Left lung (tissue), 10 donors: ENCODE results near the gene GNAL. TPM values are rescaled to one million over a fixed set of nuclear protein-coding genes. Genes with fewer than 3 reads are reported as not detected.

ENCODE experiments used
- ATAC-seq: fragments of 200-7000 bp; cut with Tn5 transposase; one replicate; pipeline ENCODE4 v1.9.1; 2020; ENCODE audit warnings: moderate library complexity
- DNase-seq, 4 donors: peaks; one replicate each; pipeline ENCODE4 v3.0.0-alpha.2; 2013 to 2020
- H3K27ac ChIP-seq, 2 donors: fragments of 200-600 bp; sonication (generic) in 1 of 2; one replicate each; pipeline versions ENCODE4 v1.5.0 to v1.8.0; 2020 to 2021
- H3K27me3 ChIP-seq, 2 donors: fragments of 200-600 bp; sonication (generic) in 1 of 2; one replicate each; pipeline versions ENCODE4 v1.5.0 to v1.8.0; 2020 to 2021
- H3K36me3 ChIP-seq, 2 donors: fragments of 200-600 bp; sonication (generic) in 1 of 2; one replicate each; pipeline versions ENCODE4 v1.5.0 to v1.8.0; 2020 to 2021
- H3K4me1 ChIP-seq, 2 donors: fragments of 200-600 bp; one replicate each; pipeline ENCODE4 v1.8.0; 2021
- H3K4me3 ChIP-seq, 2 donors: fragments of 200-600 bp; sonication (generic) in 1 of 2; one replicate each; pipeline versions ENCODE4 v1.5.0 to v1.8.0; 2020 to 2021; ENCODE audit warnings: mild to moderate bottlenecking in 1 of 2
- H3K9me3 ChIP-seq, 2 donors: fragments of 200-600 bp; sonication (generic) in 1 of 2; one replicate each; pipeline versions ENCODE4 v1.5.0 to v1.8.0; 2020 to 2021
- CTCF ChIP-seq, 2 donors: fragments of 200-600 bp; sonication (generic) in 1 of 2; IDR thresholded peaks; one replicate each; pipeline versions ENCODE4 v1.5.0 to v1.8.0; 2021; ENCODE audit warnings: antibody characterized with exemption in 2 of 2
- intact Hi-C, 2 donors: fragments of 100-400 bp; cut with DNase I; formaldehyde crosslinking; loops; one replicate each; pipeline versions ENCODE4 v1.11.2 to v1.14.2; 2022
- microRNA-seq, 2 donors: library from miRNA; unstranded; fragments of <30 nt; microRNA quantifications; one replicate each; pipeline ENCODE4, GENCODE V29; 2019
- polyA plus RNA-seq, 6 donors: library from polyadenylated mRNA; unstranded; fragments of 120-200 nt; gene quantifications; one replicate each; pipeline ENCODE4 v1.2.1, GENCODE V29; 2013; ENCODE audit not compliant: insufficient read length in 6 of 6
- total RNA-seq, 2 donors: library from RNA; stranded (reverse); fragmentation: NEBNext Ultra II Directional; extraction: Animal tissue kit (Norgen Biotek cat#: 25700); gene quantifications; one replicate each; pipeline ENCODE4 v1.2.1, GENCODE V29; 2021
- donor health status: DM: no; HTN: yes; CAD: no.
- donor health status: DM: no; HTN: no; CAD: no.

The GNAL gene
- total and polyA plus RNA-seq, 8 donors, result 1.8 to 5.7 (median 2.8) TPM

GRCh38 chr18:11925800-11926481 lies 236.9 kb downstream of the GNAL start:
- intact Hi-C loops, result no loop called here
- Histone ChIP-seq H3K27ac (no peak overlapping the region), H3K4me3 (no peak overlapping the region), H3K27me3 (no peaks in the 10 kb centered on the region), H3K9me3 (no peaks in the 10 kb centered on the region), H3K4me1 (peaks cover 0 to 17% of the 10 kb centered on the region in 2 donors), H3K36me3 (no peaks in the 10 kb centered on the region)
- ATAC-seq, result no peak
- TF ChIP-seq CTCF (IDR thresholded peaks at IDR 0.05), result no peak
- no peak for DNase-seq

GRCh38 chr18:11927497-11927896 lies 238.4 kb downstream of the GNAL start:
- ATAC-seq, result peak; percentile 64
- DNase-seq, result no peak
- intact Hi-C loops, result no loop called here
- Histone ChIP-seq H3K4me3 (no peak overlapping the region), H3K27me3 (no peaks in the 10 kb centered on the region), H3K9me3 (no peaks in the 10 kb centered on the region), H3K4me1 (peaks cover 0 to 17% of the 10 kb centered on the region in 2 donors), H3K27ac (no peak overlapping the region), H3K36me3 (no peaks in the 10 kb centered on the region)
- TF ChIP-seq CTCF (IDR thresholded peaks at IDR 0.05), result no peak

- Histone ChIP-seq H3K9me3 (no peaks in the 10 kb centered on the region), H3K27me3 (no peaks in the 10 kb centered on the region), H3K4me1 (peaks cover 0 to 2% of the 10 kb centered on the region in 2 donors), H3K27ac (no peak overlapping the region), H3K36me3 (no peaks in the 10 kb centered on the region), H3K4me3 (no peak overlapping the region)
- no peak for DNase-seq
- ATAC-seq, result no peak
- intact Hi-C loops, result no loop called here
- no peak for TF ChIP-seq CTCF (IDR thresholded peaks at IDR 0.05)
Observed at GRCh38 chr18:11932393-11932792, 243.3 kb downstream of the GNAL start.

Small RNA genes lying within 50 kb of the gene (microRNA-seq; reads per million reads assigned to microRNA genes)
- gene MIR7153, result 0 reads per million in 2 donors

Other genes starting within 250 kb of the GNAL start
- not detected for gene SLC35G4, start 79.7 kb upstream of the GNAL start, total RNA-seq
- gene SLC35G4, start 79.7 kb upstream of the GNAL start, polyA plus RNA-seq, result not detected
- 10 to 100 TPM; 33.4 to 41.8 TPM for gene CHMP1B, start 162.1 kb downstream of the GNAL start, total RNA-seq
- 10 to 100 TPM; 38.0 to 40.5 (median 38.7) TPM for gene CHMP1B, start 162.1 kb downstream of the GNAL start, polyA plus RNA-seq
- gene MPPE1, start 219.1 kb downstream of the GNAL start, total RNA-seq, result 10 to 100 TPM; 62.8 to 68.0 TPM
- gene MPPE1, start 219.1 kb downstream of the GNAL start, polyA plus RNA-seq, result 10 to 100 TPM; 39.8 to 51.1 (median 43.2) TPM